ENCODE results near the gene IPCEF1. TPM values are rescaled to one million over a fixed set of nuclear protein-coding genes. Genes with fewer than 3 reads are reported as not detected.

The IPCEF1 gene
- total and polyA plus RNA-seq, 4 donors = 0.46 to 2.8 (median 1.3) TPM

DNA sequence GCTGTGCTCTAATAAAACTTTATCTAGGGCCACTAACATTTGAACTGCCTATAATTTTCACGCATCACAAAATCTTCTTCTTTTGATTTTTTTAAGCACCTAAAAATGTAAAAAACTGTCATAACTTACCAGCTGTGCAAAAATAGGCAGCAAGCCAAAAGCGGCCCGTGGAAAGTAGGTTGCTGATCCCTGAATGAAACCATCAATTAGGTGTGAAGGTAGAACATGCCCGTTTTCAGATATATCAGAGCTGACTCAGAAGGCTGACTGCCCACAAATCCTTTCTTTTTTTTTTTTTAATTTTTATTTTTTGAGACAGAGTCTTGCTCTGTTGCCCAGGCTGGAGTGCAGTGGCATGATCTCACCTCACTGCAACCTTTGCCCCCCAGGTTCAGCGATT is 4.9 kb upstream of the IPCEF1 start:
- H3K27ac ChIP-seq (ENCODE audit: low read depth in 1 of 2, low read length in 2 of 2) = no peak overlapping the region
- TF ChIP-seq, protein P1, sequence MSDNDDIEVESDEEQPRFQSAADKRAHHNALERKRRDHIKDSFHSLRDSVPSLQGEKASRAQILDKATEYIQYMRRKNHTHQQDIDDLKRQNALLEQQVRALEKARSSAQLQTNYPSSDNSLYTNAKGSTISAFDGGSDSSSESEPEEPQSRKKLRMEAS (IDR thresholded peaks at IDR 0.05) = no peak
- no peak for TF ChIP-seq JUND (IDR thresholded peaks at IDR 0.05)
- no peak for TF ChIP-seq HNF4G (IDR thresholded peaks at IDR 0.05)
- no peak for TF ChIP-seq RAD21 (IDR thresholded peaks at IDR 0.05)
- no peak for TF ChIP-seq RXRA (IDR thresholded peaks at IDR 0.05)
- no peak for TF ChIP-seq FOXA2 (IDR thresholded peaks at IDR 0.05)
- TF ChIP-seq, protein P2, sequence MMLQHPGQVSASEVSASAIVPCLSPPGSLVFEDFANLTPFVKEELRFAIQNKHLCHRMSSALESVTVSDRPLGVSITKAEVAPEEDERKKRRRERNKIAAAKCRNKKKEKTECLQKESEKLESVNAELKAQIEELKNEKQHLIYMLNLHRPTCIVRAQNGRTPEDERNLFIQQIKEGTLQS (IDR thresholded peaks at IDR 0.05) = no peak
- TF ChIP-seq, protein P3, sequence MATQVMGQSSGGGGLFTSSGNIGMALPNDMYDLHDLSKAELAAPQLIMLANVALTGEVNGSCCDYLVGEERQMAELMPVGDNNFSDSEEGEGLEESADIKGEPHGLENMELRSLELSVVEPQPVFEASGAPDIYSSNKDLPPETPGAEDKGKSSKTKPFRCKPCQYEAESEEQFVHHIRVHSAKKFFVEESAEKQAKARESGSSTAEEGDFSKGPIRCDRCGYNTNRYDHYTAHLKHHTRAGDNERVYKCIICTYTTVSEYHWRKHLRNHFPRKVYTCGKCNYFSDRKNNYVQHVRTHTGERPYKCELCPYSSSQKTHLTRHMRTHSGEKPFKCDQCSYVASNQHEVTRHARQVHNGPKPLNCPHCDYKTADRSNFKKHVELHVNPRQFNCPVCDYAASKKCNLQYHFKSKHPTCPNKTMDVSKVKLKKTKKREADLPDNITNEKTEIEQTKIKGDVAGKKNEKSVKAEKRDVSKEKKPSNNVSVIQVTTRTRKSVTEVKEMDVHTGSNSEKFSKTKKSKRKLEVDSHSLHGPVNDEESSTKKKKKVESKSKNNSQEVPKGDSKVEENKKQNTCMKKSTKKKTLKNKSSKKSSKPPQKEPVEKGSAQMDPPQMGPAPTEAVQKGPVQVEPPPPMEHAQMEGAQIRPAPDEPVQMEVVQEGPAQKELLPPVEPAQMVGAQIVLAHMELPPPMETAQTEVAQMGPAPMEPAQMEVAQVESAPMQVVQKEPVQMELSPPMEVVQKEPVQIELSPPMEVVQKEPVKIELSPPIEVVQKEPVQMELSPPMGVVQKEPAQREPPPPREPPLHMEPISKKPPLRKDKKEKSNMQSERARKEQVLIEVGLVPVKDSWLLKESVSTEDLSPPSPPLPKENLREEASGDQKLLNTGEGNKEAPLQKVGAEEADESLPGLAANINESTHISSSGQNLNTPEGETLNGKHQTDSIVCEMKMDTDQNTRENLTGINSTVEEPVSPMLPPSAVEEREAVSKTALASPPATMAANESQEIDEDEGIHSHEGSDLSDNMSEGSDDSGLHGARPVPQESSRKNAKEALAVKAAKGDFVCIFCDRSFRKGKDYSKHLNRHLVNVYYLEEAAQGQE (IDR thresholded peaks at IDR 0.05) = no peak
- TF ChIP-seq NR2F2 (IDR thresholded peaks at IDR 0.05) = no peak
- no peak for TF ChIP-seq FOXA1 (IDR thresholded peaks at IDR 0.05)
- TF ChIP-seq, protein P4, sequence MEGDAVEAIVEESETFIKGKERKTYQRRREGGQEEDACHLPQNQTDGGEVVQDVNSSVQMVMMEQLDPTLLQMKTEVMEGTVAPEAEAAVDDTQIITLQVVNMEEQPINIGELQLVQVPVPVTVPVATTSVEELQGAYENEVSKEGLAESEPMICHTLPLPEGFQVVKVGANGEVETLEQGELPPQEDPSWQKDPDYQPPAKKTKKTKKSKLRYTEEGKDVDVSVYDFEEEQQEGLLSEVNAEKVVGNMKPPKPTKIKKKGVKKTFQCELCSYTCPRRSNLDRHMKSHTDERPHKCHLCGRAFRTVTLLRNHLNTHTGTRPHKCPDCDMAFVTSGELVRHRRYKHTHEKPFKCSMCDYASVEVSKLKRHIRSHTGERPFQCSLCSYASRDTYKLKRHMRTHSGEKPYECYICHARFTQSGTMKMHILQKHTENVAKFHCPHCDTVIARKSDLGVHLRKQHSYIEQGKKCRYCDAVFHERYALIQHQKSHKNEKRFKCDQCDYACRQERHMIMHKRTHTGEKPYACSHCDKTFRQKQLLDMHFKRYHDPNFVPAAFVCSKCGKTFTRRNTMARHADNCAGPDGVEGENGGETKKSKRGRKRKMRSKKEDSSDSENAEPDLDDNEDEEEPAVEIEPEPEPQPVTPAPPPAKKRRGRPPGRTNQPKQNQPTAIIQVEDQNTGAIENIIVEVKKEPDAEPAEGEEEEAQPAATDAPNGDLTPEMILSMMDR (IDR thresholded peaks at IDR 0.05; ENCODE audit: low read depth, low read length, missing input control) = no peak
- no peak for TF ChIP-seq SP1 (IDR thresholded peaks at IDR 0.05)
- no peak for TF ChIP-seq TAF1 (conservative IDR thresholded peaks at IDR 0.05)
- no peak for TF ChIP-seq EGR1 (IDR thresholded peaks at IDR 0.05; ENCODE audit: low read depth in 2 of 2)
- no peak for TF ChIP-seq YY1 (IDR thresholded peaks at IDR 0.05)
- TF ChIP-seq GABPA (IDR thresholded peaks at IDR 0.05 in 1 of 2, conservative IDR thresholded peaks at IDR 0.05 in 1 of 2) = no peak
- H3K9me3 ChIP-seq (ENCODE audit: control insufficient read depth in 4 of 4, low read length in 3 of 4) = no peaks in the 10 kb centered on the region
- WGBS = 95% methylated on average over 5 of the region's 5 CpGs
- H3K4me3 ChIP-seq (ENCODE audit: low read depth in 1 of 3, low read length in 3 of 3) = no peak overlapping the region
- no peaks in the 10 kb centered on the region for H3K4me1 ChIP-seq (ENCODE audit: control insufficient read depth in 4 of 4, insufficient read depth in 4 of 4, low read length in 3 of 4)
- DNase-seq (ENCODE audit: low spot score) = no peak
- no peak overlapping the region for H3K9ac ChIP-seq (ENCODE audit: low read depth in 1 of 2, low read length in 2 of 2)
- no peaks in the 10 kb centered on the region for H3K36me3 ChIP-seq (ENCODE audit: control insufficient read depth in 4 of 4, insufficient read depth in 3 of 4, low read depth in 1 of 4, low read length in 3 of 4)
- H3K27me3 ChIP-seq (ENCODE audit: control insufficient read depth in 4 of 4, insufficient read depth in 4 of 4, low read length in 3 of 4) = no peaks in the 10 kb centered on the region

DNA sequence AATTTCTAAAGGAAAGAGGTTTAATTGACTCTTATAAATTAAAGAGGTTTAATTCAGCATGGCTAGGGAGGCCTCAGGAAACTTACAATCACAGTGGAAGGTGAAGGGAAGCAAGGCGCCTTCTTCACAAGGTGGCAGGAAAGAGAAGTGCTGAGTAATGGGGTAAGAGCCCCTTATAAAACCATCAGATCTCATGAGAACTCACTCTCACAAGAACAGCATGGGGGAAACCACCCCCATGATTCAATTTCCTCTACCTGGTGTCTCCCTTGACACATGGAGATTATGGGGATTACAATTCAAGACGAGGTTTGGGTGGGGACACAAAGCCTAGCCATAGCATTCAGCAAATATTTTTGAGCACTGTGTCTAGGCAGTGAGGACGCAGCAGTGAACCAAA is 3.9 kb upstream of the IPCEF1 start:
- no peak overlapping the region for H3K9ac ChIP-seq (ENCODE audit: low read depth in 1 of 2, low read length in 2 of 2)
- H3K4me3 ChIP-seq (ENCODE audit: low read depth in 1 of 3, low read length in 3 of 3) = no peak overlapping the region
- no peak for DNase-seq (ENCODE audit: low spot score)
- no peaks in the 10 kb centered on the region for H3K36me3 ChIP-seq (ENCODE audit: control insufficient read depth in 4 of 4, insufficient read depth in 3 of 4, low read depth in 1 of 4, low read length in 3 of 4)
- no peaks in the 10 kb centered on the region for H3K9me3 ChIP-seq (ENCODE audit: control insufficient read depth in 4 of 4, low read length in 3 of 4)
- TF ChIP-seq SP1 (IDR thresholded peaks at IDR 0.05) (no peak), FOXA2 (IDR thresholded peaks at IDR 0.05) (no peak), HNF4G (IDR thresholded peaks at IDR 0.05) (no peak), YY1 (IDR thresholded peaks at IDR 0.05) (no peak), JUND (IDR thresholded peaks at IDR 0.05) (no peak), RXRA (IDR thresholded peaks at IDR 0.05) (no peak), RAD21 (IDR thresholded peaks at IDR 0.05) (no peak), NR2F2 (IDR thresholded peaks at IDR 0.05) (no peak), TAF1 (conservative IDR thresholded peaks at IDR 0.05) (no peak), FOXA1 (IDR thresholded peaks at IDR 0.05) (no peak), GABPA (IDR thresholded peaks at IDR 0.05 in 1 of 2, conservative IDR thresholded peaks at IDR 0.05 in 1 of 2) (no peak)
- TF ChIP-seq, protein P3 (IDR thresholded peaks at IDR 0.05) = no peak
- TF ChIP-seq, protein P2 (IDR thresholded peaks at IDR 0.05) = no peak
- no peak overlapping the region for H3K27ac ChIP-seq (ENCODE audit: low read depth in 1 of 2, low read length in 2 of 2)
- no peaks in the 10 kb centered on the region for H3K4me1 ChIP-seq (ENCODE audit: control insufficient read depth in 4 of 4, insufficient read depth in 4 of 4, low read length in 3 of 4)
- WGBS = 96% methylated on average over 3 of the region's 3 CpGs
- no peaks in the 10 kb centered on the region for H3K27me3 ChIP-seq (ENCODE audit: control insufficient read depth in 4 of 4, insufficient read depth in 4 of 4, low read length in 3 of 4)

Measured in liver (tissue), 9 donors.